Nephron progenitor cell (in vitro differentiated cells): Measurements from ENCODE around the gene RAB1B.

Source experiments
- DNase-seq: peaks from one replicate; pipeline ENCODE4 v3.0.0; 2021
- H3K27ac Mint-ChIP-seq: 2 replicates; pipeline ENCODE4 v1.8.0; 2021; ENCODE audit warnings: mild to moderate bottlenecking, moderate library complexity, mixed read lengths
- H3K27me3 Mint-ChIP-seq: 2 replicates; pipeline ENCODE4 v1.8.0; 2021; ENCODE audit warnings: mild to moderate bottlenecking, low read depth, mixed read lengths; ENCODE audit not compliant: poor library complexity
- H3K36me3 Mint-ChIP-seq: 2 replicates; pipeline ENCODE4 v1.8.0; 2021; ENCODE audit warnings: low read depth, mixed read lengths
- H3K4me1 Mint-ChIP-seq: 2 replicates; pipeline ENCODE4 v1.8.0; 2021; ENCODE audit warnings: mixed read lengths
- H3K4me3 Mint-ChIP-seq: 2 replicates; pipeline ENCODE4 v1.8.0; 2021; ENCODE audit warnings: mild to moderate bottlenecking, moderate library complexity, mixed read lengths
- H3K9me3 Mint-ChIP-seq: 2 replicates; pipeline ENCODE4 v1.8.0; 2021; ENCODE audit warnings: mild to moderate bottlenecking, moderate library complexity, mixed read lengths
- TF ChIP-seq, protein P1 (sequence below): fragments of 200-600 bp; sonication (generic); IDR thresholded peaks from 2 replicates; pipeline ENCODE4 v1.5.0; 2021; ENCODE audit warnings: antibody characterized with exemption

RAB1B gene

DNA sequence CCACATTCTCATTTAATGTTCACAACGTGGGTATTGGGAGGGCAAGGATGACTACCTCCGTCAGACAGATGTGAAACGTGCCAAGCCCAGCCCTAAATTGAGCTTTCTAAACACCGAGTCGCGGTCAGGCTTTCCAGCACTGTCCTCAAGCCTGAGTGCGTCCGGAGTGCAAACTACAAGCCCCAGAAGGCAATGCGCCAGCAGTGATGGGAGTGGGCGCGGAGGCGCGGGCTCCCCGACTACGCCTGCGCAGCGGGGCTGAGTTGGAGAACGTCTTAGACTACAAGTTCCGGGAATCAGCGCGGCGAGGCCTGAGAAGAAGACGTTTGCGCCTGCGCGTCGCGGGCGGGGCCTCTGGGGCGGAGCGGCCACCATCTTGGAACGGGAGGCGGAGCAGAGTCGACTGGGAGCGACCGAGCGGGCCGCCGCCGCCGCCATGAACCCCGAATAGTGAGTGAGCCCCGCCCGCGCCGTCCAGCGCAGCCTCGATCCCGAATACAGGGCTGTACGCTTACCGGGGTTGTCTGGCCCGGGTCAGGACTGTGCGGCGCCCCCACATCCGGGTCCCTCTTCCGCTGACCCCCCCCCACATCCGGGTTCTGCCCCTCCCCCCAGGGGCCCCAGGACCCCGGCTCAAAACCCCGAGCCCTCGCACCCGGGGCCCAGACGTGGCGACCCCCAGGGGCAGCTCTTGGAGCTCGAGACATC is at the start of gene RAB1B:
Gene RAB1B, plus strand, starts transcription at position 396 of the 708 bp plus-strand sequence. Its CDS starts 41 bp downstream, at position 437.
- peaks cover 34% of the 10 kb centered on the region for H3K36me3 Mint-ChIP-seq
- DNase-seq = peak; percentile 100
- TF ChIP-seq, protein P1, sequence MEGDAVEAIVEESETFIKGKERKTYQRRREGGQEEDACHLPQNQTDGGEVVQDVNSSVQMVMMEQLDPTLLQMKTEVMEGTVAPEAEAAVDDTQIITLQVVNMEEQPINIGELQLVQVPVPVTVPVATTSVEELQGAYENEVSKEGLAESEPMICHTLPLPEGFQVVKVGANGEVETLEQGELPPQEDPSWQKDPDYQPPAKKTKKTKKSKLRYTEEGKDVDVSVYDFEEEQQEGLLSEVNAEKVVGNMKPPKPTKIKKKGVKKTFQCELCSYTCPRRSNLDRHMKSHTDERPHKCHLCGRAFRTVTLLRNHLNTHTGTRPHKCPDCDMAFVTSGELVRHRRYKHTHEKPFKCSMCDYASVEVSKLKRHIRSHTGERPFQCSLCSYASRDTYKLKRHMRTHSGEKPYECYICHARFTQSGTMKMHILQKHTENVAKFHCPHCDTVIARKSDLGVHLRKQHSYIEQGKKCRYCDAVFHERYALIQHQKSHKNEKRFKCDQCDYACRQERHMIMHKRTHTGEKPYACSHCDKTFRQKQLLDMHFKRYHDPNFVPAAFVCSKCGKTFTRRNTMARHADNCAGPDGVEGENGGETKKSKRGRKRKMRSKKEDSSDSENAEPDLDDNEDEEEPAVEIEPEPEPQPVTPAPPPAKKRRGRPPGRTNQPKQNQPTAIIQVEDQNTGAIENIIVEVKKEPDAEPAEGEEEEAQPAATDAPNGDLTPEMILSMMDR = no peak
- no peaks in the 10 kb centered on the region for H3K27me3 Mint-ChIP-seq
- H3K4me1 Mint-ChIP-seq = peaks cover 27% of the 10 kb centered on the region
- H3K4me3 Mint-ChIP-seq = peak within 1 kb of the TSS; percentile 96
- H3K9me3 Mint-ChIP-seq = no peaks in the 10 kb centered on the region
- H3K27ac Mint-ChIP-seq = peak within 1 kb of the TSS; percentile 99

DNA sequence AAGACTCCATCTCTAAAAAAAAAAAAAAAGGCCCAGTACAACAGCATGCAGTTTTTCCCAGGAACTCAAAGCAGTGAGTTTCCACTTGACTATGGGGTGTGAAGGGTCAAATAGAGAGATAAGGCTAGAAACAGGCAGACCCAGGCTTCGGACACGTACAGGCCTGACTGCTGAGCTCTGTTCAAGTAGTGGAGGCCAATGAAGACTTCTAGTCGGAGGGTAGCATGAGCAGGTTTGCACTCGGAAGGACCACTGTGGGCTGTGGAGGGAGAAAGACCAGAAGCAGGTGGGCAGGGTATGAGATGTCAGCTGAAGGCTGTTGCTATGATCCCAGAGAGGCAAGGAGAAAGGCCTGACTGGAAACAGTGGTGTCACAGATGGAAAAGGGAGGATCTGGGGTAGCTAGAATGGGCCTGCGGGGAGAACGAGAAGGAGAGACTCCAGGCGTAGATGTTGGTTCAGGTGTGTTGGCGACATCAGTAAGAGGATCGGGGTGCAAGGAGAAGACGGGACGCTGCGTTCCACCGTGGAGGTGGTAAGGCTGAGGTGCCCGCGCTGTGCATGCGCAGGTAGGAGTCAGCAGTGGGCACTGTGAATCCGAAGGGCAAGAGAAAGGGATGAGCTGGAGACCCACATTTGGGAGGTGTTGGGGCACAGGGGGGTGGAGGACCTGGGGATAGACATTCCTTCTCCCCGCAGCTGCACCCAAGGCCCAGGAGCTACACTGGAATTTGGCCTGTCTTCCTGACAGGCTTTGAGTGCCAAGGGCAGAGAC is 49.4 kb upstream of the RAB1B start:
- no peak for DNase-seq
- peaks cover 18% of the 10 kb centered on the region for H3K4me1 Mint-ChIP-seq
- peaks cover 29% of the 10 kb centered on the region for H3K36me3 Mint-ChIP-seq
- TF ChIP-seq, protein P1 = no peak
- H3K4me3 Mint-ChIP-seq = no peak overlapping the region
- no peaks in the 10 kb centered on the region for H3K9me3 Mint-ChIP-seq
- peak overlapping the region; percentile 5 for H3K27ac Mint-ChIP-seq
- no peaks in the 10 kb centered on the region for H3K27me3 Mint-ChIP-seq

- no peak overlapping the region for H3K4me3 Mint-ChIP-seq
- no peaks in the 10 kb centered on the region for H3K27me3 Mint-ChIP-seq
- H3K36me3 Mint-ChIP-seq = peaks cover 24% of the 10 kb centered on the region
- peak overlapping the region; percentile 61 for H3K27ac Mint-ChIP-seq
- peaks cover 18% of the 10 kb centered on the region for H3K4me1 Mint-ChIP-seq
- TF ChIP-seq, protein P1 = no peak
- no peak for DNase-seq
- H3K9me3 Mint-ChIP-seq = no peaks in the 10 kb centered on the region
Observed at GRCh38 chr11:66219846-66220565, 48.4 kb upstream of the RAB1B start.

GRCh38 chr11:66220566-66220935 is 47.9 kb upstream of the RAB1B start:
- no peak overlapping the region for H3K4me3 Mint-ChIP-seq
- H3K27me3 Mint-ChIP-seq = no peaks in the 10 kb centered on the region
- H3K36me3 Mint-ChIP-seq = peaks cover 24% of the 10 kb centered on the region
- no peak overlapping the region for H3K27ac Mint-ChIP-seq
- TF ChIP-seq, protein P1 = no peak
- no peaks in the 10 kb centered on the region for H3K9me3 Mint-ChIP-seq
- no peak for DNase-seq
- H3K4me1 Mint-ChIP-seq = peaks cover 18% of the 10 kb centered on the region

- no peak for DNase-seq
- no peak overlapping the region for H3K4me3 Mint-ChIP-seq
- TF ChIP-seq, protein P1 = no peak
- H3K27ac Mint-ChIP-seq = no peak overlapping the region
- no peaks in the 10 kb centered on the region for H3K9me3 Mint-ChIP-seq
- H3K27me3 Mint-ChIP-seq = no peaks in the 10 kb centered on the region
- peaks cover 18% of the 10 kb centered on the region for H3K4me1 Mint-ChIP-seq
- H3K36me3 Mint-ChIP-seq = peaks cover 21% of the 10 kb centered on the region
Observed at GRCh38 chr11:66221012-66221411, 47.4 kb upstream of the RAB1B start.
